MM.1S (cell line): Measurements from ENCODE around the gene SSUH2.

Experiments used
- DNase-seq: peaks from one replicate; pipeline ENCODE4 v3.0.0-alpha.2; 2015
- H2AFZ ChIP-seq: fragments of 300-600 bp; sonication (generic); 2 replicates; pipeline ENCODE4 v1.6.0; 2016; ENCODE audit warnings: antibody characterized with exemption, low read length
- H3F3A ChIP-seq: fragments of 300-600 bp; sonication (generic); 2 replicates; pipeline ENCODE4 v1.6.1; 2016; ENCODE audit warnings: mild to moderate bottlenecking, antibody characterized with exemption, low read length, moderate library complexity, mixed read lengths; ENCODE audit not compliant: insufficient read depth
- H3K27ac ChIP-seq: fragments of 300-600 bp; sonication (generic); 2 replicates; pipeline ENCODE4 v1.5.1; 2016; ENCODE audit warnings: mild to moderate bottlenecking, low read length
- H3K27me3 ChIP-seq: fragments of 300-600 bp; sonication (generic); replicated peaks from 2 replicates; pipeline ENCODE4 v1.6.0; 2016; ENCODE audit warnings: low read length; ENCODE audit not compliant: insufficient read depth
- H3K36me3 ChIP-seq: fragments of 300-600 bp; sonication (generic); replicated peaks from 2 replicates; pipeline ENCODE4 v1.6.1; 2016; ENCODE audit warnings: mild to moderate bottlenecking, low read length, mixed read lengths; ENCODE audit not compliant: insufficient read depth
- H3K4me1 ChIP-seq: fragments of 300-600 bp; sonication (generic); 2 replicates; pipeline ENCODE4 v1.6.1; 2016; ENCODE audit warnings: low read length, mixed read lengths
- H3K4me2 ChIP-seq: fragments of 300-600 bp; sonication (generic); 2 replicates; pipeline ENCODE4 v1.6.0; 2016; ENCODE audit warnings: low read depth, low read length
- H3K4me3 ChIP-seq: fragments of 300-600 bp; sonication (generic); 2 replicates; pipeline ENCODE4 v1.5.1; 2016; ENCODE audit warnings: low read length, mixed read lengths
- H3K79me2 ChIP-seq: fragments of 300-600 bp; sonication (generic); 2 replicates; pipeline ENCODE4 v1.6.1; 2016; ENCODE audit warnings: mixed run types, low read length, mixed read lengths
- H3K9ac ChIP-seq: fragments of 300-600 bp; sonication (generic); 2 replicates; pipeline ENCODE4 v1.6.1; 2016; ENCODE audit warnings: low read length, mixed read lengths
- H3K9me2 ChIP-seq: fragments of 300-600 bp; sonication (generic); replicated peaks from 2 replicates; pipeline ENCODE4 v1.6.1; 2016; ENCODE audit warnings: mild to moderate bottlenecking, low read length, mixed read lengths; ENCODE audit not compliant: insufficient read depth
- H3K9me3 ChIP-seq: fragments of 300-600 bp; sonication (generic); replicated peaks from 2 replicates; pipeline ENCODE4 v1.6.1; 2016; ENCODE audit warnings: mild to moderate bottlenecking, low read length, mixed read lengths; ENCODE audit not compliant: insufficient read depth
- H4K20me1 ChIP-seq: fragments of 300-600 bp; sonication (generic); 2 replicates; pipeline ENCODE4 v1.6.1; 2016; ENCODE audit warnings: mild to moderate bottlenecking, low read length, moderate library complexity, mixed read lengths; ENCODE audit not compliant: insufficient read depth
- EZH2 ChIP-seq: fragments of 300-600 bp; sonication (generic); optimal IDR thresholded peaks from 2 replicates; pipeline ENCODE3; 2017; ENCODE audit warnings: low read depth, mild to moderate bottlenecking, antibody characterized with exemption, low read length, mixed read lengths
- EZH2phosphoT487 ChIP-seq: fragments of 300-600 bp; sonication (generic); IDR thresholded peaks from 2 replicates; pipeline ENCODE4 v1.6.1; 2018; ENCODE audit warnings: antibody characterized with exemption, low read length
- TF ChIP-seq, protein P1 (sequence below): fragments of 300-600 bp; sonication (generic); IDR thresholded peaks from 2 replicates; pipeline ENCODE4 v1.5.1; 2016; ENCODE audit warnings: antibody characterized with exemption, low read length, mixed read lengths

SSUH2 gene

DNA sequence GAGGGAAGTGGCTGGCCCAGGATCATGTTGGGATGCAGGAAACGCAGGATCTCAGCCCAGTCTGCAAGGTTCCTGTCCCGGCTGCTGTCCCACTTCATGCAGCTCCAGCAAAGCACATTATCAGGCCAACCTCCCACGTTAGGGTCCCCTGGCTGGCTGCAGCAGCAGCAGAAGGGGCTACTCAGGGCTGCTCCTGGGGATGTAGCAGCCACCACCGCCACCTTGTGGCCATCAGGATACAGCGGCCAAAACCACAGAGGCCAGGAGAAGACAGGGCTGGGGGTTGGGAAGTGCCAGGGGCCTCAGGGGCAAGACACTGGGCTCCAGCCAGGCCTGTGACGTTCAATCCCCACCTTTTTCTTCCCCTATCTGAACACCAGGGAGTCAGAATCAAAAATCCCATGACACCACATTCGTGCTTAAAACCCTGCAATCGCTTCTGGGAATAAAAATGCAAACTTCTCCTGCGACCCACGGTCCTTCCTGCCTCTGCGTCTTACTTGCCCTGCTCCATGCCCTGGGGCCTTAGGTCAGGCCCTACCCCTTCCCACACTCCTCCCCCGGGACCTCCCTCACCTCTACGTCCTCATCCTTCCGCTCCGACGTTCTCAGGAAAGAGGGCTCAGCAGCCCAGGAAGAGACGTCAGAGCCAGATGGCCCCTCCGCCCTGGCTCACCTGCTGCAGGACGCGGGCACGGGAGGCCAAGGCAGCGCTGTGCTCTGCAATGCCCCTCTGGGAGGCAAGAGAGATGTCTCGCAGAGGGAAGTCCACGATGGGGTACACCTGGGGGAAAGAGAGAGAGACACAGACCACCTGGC lies 21.5 kb downstream of the SSUH2 start:
- Histone ChIP-seq H3K9ac (peak overlapping the region; percentile 36; the same call in 1 of the 2 replicates), H2AFZ (peak overlapping the region; percentile 85)
- DNase-seq, result peak; percentile 51

DNA sequence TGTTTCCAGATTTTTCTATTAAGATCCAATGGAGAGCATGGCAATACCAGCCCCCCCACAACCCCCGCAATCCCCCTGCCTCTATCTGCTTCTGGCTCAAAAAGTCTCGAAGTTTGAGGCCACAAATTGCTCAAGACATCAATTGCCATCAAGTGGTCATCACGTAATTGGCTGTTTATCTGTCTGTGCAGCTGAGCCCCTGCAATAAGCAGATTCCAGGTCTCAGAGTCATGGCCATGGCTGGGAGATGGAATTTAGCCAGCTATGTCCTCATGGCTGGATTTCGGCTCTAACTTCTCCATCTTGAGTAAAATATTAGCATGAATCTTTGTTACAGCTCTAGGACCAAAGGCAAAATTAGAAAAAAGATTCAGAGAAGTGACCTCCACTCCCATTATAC lies 22.7 kb downstream of the SSUH2 start:
- Histone ChIP-seq H3K27ac (no peak overlapping the region), H3K79me2 (no peaks in the 10 kb centered on the region), H3K9me3 (no peaks in the 10 kb centered on the region), H3K9me2 (no peaks in the 10 kb centered on the region), H3K9ac (no peak overlapping the region), H3K36me3 (no peaks in the 10 kb centered on the region), H4K20me1 (no peaks in the 10 kb centered on the region), H3K4me2 (no peak overlapping the region), H3F3A (no peaks in the 10 kb centered on the region), H3K27me3 (no peaks in the 10 kb centered on the region), H3K4me3 (no peak overlapping the region), H3K4me1 (no peaks in the 10 kb centered on the region), H2AFZ (no peak overlapping the region)
- no peak for DNase-seq
- TF ChIP-seq, protein P1, sequence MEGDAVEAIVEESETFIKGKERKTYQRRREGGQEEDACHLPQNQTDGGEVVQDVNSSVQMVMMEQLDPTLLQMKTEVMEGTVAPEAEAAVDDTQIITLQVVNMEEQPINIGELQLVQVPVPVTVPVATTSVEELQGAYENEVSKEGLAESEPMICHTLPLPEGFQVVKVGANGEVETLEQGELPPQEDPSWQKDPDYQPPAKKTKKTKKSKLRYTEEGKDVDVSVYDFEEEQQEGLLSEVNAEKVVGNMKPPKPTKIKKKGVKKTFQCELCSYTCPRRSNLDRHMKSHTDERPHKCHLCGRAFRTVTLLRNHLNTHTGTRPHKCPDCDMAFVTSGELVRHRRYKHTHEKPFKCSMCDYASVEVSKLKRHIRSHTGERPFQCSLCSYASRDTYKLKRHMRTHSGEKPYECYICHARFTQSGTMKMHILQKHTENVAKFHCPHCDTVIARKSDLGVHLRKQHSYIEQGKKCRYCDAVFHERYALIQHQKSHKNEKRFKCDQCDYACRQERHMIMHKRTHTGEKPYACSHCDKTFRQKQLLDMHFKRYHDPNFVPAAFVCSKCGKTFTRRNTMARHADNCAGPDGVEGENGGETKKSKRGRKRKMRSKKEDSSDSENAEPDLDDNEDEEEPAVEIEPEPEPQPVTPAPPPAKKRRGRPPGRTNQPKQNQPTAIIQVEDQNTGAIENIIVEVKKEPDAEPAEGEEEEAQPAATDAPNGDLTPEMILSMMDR, result no peak
- TF ChIP-seq EZH2phosphoT487 (no peak), EZH2 (no peak)

More for the DNA sequence above, 21.5 kb downstream of the SSUH2 start:
- H3K9me3 ChIP-seq, result no peaks in the 10 kb centered on the region
- no peaks in the 10 kb centered on the region for H3K36me3 ChIP-seq
- no peaks in the 10 kb centered on the region for H3F3A ChIP-seq
- H3K4me1 ChIP-seq, result no peaks in the 10 kb centered on the region
- H4K20me1 ChIP-seq, result no peaks in the 10 kb centered on the region
- peak overlapping the region; percentile 39 for H3K4me3 ChIP-seq
- no peak overlapping the region for H3K27ac ChIP-seq
- H3K27me3 ChIP-seq, result no peaks in the 10 kb centered on the region
- no peaks in the 10 kb centered on the region for H3K79me2 ChIP-seq
- H3K4me2 ChIP-seq, result peak overlapping the region; percentile 54
- no peaks in the 10 kb centered on the region for H3K9me2 ChIP-seq
- no peak for TF ChIP-seq EZH2
- TF ChIP-seq, protein P1, result peak; percentile 85

DNA sequence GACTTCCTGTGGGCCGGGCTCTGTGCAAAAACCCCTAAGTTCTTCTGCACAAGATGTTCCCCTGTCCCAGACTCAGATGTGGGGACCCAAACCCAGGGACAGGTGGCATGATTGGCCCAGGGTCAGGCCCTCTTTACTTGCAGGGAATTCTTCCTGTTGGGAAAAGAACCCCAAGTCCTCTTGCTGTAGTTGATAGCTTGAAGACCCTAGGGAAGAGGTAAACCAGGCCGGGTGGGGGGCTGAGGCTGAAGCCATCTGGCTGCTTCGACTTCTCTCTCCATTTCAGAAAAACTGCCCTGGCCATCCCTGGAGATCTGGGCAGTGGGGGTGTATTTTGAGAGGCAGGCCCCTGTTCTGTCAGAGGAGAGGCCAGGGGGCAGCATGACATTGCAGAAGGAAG lies 23.5 kb downstream of the SSUH2 start:
- H3K9me3 ChIP-seq, result no peaks in the 10 kb centered on the region
- no peaks in the 10 kb centered on the region for H3F3A ChIP-seq
- H2AFZ ChIP-seq, result no peak overlapping the region
- H3K36me3 ChIP-seq, result no peaks in the 10 kb centered on the region
- no peak for DNase-seq
- no peak overlapping the region for H3K4me2 ChIP-seq
- H3K27me3 ChIP-seq, result no peaks in the 10 kb centered on the region
- H3K27ac ChIP-seq, result no peak overlapping the region
- H3K9ac ChIP-seq, result no peak overlapping the region
- no peaks in the 10 kb centered on the region for H4K20me1 ChIP-seq
- no peaks in the 10 kb centered on the region for H3K4me1 ChIP-seq
- no peaks in the 10 kb centered on the region for H3K9me2 ChIP-seq
- H3K79me2 ChIP-seq, result no peaks in the 10 kb centered on the region
- TF ChIP-seq, protein P1, result no peak
- TF ChIP-seq EZH2 (no peak), EZH2phosphoT487 (no peak)
- no peak overlapping the region for H3K4me3 ChIP-seq
